HG03196 (cell line): ENCODE measurements around the gene IQGAP2.
"Not testable (repeated sequence)": the region's sequence is repeated elsewhere in the genome, so short reads cannot be mapped to it uniquely, and the experiment has no call there.

Experiments
- ATAC-seq: cut with Tn5 transposase; IDR thresholded peaks from one replicate; pipeline ENCODE4 v1.9.1; 2021; ENCODE audit not compliant: unreplicated experiment

IQGAP2 gene

DNA sequence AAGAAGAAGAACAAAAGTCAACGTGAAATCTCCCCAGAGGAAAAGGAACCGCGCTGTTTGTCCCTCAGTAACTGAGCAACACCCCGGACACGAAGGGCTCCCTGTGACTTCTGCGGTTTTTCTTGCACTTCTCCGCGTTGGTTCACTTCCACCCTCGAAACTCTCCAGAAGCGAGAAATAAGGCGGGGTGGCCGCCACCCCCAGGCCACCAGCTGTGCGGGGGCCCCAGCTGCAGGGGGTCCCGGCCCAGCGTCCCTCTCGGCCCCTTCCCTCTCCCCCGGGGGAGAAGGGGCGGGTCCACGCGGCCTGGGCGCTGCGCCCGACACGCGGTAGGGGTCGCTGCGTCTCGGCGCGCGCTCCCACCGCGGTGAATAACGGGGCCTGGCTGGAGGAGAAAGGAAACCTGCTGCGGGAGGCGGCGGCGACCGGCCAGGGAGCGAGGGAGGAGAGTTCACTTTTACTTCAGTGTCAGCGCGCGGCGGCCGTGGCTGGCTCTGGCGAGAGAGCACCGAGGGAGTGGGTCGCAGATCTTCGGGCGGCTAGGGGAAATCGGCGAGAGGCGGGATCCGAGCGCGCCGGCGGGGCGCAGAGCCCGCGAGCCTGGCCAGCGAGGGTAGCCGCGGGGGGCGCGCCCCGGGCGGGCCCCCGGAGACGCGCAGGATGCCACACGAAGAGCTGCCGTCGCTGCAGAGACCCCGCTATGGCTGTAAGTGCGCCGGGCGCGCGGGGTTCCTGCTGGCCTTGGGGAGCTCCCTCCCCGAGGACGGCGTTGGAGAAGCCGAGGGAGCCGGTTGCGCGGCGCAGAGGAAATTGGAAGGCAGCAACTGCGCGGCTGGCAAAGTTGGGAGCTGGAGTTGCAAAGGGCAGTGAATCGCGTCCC is at the start of gene IQGAP2:
TSS of gene IQGAP2 (plus strand) at position 400 of the 880 bp plus-strand sequence. CDS start at position 661, 261 bp downstream.
- ATAC-seq: peak; percentile 49

- ATAC-seq: no peak
Measured at GRCh38 chr5:76356887-76357286, 46.2 kb upstream of the IQGAP2 start.

DNA sequence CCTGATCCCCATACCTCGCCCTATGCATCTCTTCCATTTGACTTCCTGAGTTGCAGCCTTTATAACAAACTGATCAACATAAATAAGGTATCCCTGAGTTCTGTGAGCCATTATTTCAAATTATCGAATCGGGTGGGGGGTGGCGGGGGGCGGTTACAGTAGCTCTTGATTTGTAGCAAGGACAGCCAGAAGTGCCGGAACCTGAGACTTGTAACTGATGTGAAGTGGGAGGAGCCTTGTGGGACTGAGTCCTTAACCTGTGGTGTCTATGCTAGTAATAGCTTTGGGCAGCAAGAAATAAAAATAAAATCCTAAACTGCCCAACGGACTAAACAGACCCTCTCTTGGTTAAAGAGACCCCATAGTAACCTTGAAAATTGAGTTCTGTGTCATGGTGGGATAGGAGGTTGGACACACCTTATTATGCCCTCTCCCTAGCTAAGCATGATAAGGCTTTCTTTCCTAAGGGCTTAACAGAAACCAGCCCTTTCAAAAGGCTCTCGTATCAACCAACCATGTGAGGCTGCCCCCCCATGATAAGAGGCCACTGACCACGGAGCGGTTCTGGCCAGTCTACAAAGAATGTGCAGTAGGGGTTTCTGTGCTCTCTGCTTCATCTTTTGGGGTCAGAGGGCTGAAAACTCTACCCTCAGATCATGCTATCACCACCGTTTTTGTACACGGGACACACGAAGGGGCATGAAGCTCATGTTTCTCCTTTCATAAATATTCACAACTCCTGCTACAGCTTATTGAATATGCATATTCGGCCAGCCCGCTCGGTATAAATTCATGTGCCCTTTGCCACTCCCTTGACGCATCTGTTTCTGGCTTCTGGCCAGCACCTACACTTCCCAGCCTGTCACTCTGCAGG is 39.5 kb upstream of the IQGAP2 start:
- no peak for ATAC-seq

DNA sequence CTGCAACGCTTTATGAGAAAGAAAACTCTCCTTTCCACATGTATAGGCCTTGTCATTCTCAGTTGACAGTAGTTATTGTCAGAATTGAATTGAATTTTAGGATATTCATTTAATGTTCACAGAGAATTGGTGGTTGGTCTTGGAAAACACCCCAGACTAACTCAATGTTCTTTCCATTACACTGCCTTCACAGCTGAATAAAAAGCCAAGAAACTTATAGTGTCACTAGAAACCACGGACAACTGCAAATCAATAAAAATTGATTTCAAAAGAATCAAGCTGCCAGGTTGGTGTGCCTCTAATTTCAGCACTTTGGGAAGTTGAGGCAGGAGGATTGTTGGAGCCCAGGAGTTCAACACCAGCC is 38.9 kb upstream of the IQGAP2 start:
- no peak for ATAC-seq

- ATAC-seq: no peak
Measured at GRCh38 chr5:76365561-76365960, 37.5 kb upstream of the IQGAP2 start.

DNA sequence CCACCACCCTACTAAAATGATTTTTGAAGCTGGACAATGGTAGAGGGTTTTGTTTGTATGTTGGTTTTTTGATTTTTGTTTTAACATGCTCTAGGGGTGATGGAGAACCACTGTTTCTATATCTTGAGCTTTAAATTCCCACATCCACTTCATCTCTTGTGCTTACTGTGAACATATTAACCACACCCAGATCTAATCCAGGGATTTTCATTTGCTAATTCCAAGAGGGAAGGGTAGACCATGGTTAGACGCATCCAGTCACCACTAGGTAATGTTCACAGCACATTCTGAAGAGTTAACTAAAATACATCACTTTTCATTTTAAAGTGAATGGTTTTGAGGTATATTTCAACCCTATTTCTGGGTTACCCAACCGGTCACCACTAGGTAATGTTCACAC is 36.5 kb upstream of the IQGAP2 start:
- ATAC-seq: no peak

DNA sequence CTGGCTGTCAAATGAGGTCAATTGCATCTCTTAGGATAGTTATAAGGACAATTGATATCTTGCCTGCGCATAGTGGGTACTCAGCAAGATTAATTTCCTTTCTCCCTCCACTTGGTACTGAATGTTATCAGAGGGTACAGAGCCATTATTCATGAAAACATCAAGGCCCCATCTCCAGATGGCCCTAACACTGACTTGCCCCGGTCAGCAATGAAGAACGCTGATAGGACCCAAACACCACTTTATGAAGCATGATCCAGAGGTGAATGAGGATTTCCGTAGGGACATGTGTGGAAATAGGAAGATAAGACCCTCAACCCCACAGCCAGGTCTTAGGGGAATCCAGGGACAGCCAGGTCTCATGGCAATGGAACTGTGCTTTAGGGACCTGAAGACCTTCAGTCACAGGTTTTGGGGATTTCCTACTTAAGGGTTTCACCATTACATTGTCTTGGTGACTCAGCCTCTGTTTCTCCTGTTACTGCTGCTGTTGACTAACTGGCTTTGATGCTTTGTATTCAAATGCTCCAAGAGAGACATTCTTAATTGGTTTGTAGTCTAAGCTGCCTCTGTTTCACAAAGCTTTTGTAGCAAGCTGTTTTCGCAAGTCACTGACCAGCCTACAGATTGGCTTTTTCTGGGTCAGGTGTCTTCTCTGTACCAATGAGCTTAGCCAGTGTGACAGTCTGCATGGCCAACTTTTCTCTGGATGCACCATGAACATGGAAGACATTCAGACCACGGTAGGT is 35.3 kb upstream of the IQGAP2 start:
- ATAC-seq: peak; percentile 75

- no peak for ATAC-seq
Measured at GRCh38 chr5:76368941-76369340, 34.1 kb upstream of the IQGAP2 start.

GRCh38 chr5:76369668-76370067 is 33.4 kb upstream of the IQGAP2 start:
- not testable (repeated sequence) for ATAC-seq

DNA sequence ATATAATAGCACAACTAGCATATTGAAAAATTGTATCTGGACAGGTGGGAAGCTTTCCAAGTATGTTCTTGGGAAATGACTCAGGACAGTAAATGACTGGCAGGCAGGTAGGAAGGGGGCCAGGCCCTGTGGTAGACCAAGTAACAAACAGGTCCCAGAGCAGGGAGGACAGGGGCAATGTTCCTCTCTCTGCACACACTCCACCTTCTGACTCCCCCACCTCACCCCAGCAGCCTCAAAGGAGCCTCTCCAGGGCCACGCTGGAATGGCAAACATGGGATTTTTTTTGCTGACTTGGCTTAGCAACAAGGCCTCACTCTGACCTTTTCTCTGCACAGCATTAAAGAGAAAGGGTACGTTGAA is 31.1 kb upstream of the IQGAP2 start:
- no peak for ATAC-seq

- ATAC-seq: no peak
Measured at GRCh38 chr5:76372323-76373054, 30.6 kb upstream of the IQGAP2 start.

GRCh38 chr5:76376148-76376865 is 26.8 kb upstream of the IQGAP2 start:
- no peak for ATAC-seq

DNA sequence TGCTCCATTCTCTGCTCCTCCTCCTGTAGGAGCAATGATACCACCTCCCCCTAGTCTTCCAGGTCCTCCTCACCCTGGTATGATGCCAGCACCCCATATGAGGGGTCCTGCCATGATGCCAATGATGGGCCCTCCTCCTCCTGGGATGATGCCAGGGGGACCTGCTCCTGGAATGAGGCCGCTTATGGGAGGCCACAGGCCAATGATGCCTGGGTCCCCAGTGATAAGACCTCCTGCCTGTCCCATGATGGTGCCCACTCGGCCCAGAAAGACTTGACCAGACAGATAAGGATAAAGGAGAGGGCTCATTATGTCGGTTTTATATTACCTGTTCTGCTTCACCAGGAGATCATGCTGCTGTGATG is 26.2 kb upstream of the IQGAP2 start:
- ATAC-seq: no peak

DNA sequence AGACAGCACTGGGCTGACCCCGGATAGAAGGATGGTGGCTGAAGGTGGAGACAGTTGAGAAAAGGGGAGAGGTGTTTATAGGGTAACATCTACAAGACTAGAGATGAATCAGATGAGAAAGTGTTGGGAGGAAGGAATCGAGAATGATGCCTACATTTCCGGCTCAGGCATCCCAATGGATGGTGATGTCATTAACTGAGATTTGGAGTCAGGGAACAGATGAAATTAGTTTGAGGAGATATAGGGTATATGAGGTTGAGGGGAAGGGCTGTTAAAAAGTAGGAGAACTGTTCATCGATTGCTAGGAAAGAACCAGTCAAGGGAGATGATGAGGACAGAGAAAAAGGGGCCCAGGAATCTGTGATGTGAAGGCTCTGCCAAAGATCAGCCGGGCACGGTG is 24.7 kb upstream of the IQGAP2 start:
- ATAC-seq: no peak

DNA sequence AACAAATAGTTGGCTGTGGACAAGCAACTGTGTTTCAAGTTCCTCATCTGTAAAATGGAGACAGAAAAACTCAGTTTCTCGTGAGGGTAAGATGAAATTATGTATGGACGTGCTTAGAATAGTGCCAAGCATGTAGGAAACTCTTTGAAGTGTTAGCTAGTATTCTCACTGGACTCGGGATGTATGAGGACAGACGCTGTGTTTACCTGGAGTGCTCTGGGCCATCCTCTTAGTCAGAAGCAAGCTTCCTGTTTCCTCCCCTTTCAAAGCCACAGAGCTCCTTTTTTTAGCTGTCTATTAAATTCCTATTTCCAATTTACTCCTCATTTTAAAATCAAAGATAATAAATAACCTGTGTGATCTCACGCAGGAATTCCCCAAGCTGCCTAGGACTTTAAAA is 23.8 kb upstream of the IQGAP2 start:
- ATAC-seq: no peak

DNA sequence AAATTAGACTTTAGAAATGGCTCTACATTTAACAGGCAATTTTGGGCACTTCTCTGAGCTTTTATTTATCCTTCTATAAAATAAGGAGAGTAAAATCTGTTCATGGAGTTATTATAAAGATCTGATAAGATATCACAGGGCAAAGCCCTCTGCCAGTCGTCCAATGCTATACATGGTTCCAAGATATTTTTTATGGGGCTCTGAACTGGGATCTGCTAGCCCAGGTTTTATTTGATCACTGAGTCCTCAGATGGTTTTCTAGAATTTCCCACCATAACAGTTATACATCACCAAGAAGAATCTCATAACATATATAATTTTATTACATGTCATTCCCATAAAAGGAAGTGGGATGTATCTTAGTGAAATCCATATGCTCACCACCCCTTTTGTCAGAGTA is 23.2 kb upstream of the IQGAP2 start:
- no peak for ATAC-seq

- no peak for ATAC-seq
Measured at GRCh38 chr5:76380346-76381066, 22.6 kb upstream of the IQGAP2 start.

GRCh38 chr5:76383126-76383832 is 19.8 kb upstream of the IQGAP2 start:
- ATAC-seq: no peak

GRCh38 chr5:76384189-76384588 is 18.9 kb upstream of the IQGAP2 start:
- ATAC-seq: no peak
